SU-DHL-6 (cell line): ENCODE results near the gene URB2.
A peak's percentile ranks its signal among the peaks of the same experiment; 100 is the strongest.
"Not testable (repeated sequence)": the region's sequence is repeated elsewhere in the genome, so short reads cannot be mapped to it uniquely, and the experiment has no call there.

Experiments
- H2AFZ ChIP-seq: fragments of 200-600 bp; sonication (generic); 2 replicates; pipeline ENCODE4 v1.6.1; 2014; ENCODE audit warnings: low read depth, mild to moderate bottlenecking, moderate library complexity, mixed read lengths, antibody characterized with exemption, low read length; ENCODE audit not compliant: severe bottlenecking
- H3F3A ChIP-seq: fragments of 200-600 bp; shearing (Covaris generic); 2 replicates; pipeline ENCODE4 v1.6.0; 2016; ENCODE audit warnings: antibody characterized with exemption, mild to moderate bottlenecking; ENCODE audit not compliant: insufficient read depth
- H3K27ac ChIP-seq: fragments of 200-600 bp; sonication (generic); 2 replicates; pipeline ENCODE4 v1.5.1; 2016; ENCODE audit warnings: low read depth, mild to moderate bottlenecking, low read length, moderate library complexity, mixed read lengths
- H3K27me3 ChIP-seq: fragments of 200-600 bp; sonication (generic), shearing (Covaris generic); 2 replicates; pipeline ENCODE4 v1.6.0; 2014; ENCODE audit warnings: mild to moderate bottlenecking, low read length
- H3K36me3 ChIP-seq: fragments of 200-600 bp; sonication (generic); 2 replicates; pipeline ENCODE4 v1.6.1; 2014; ENCODE audit warnings: mild to moderate bottlenecking, low read length, mixed read lengths
- H3K4me2 ChIP-seq: fragments of 300-600, 200-600 bp; shearing (Covaris generic), sonication (generic); 2 replicates; pipeline ENCODE4 v1.6.0; 2014; ENCODE audit warnings: low read length, low read depth, mild to moderate bottlenecking; ENCODE audit not compliant: poor library complexity, severe bottlenecking
- H3K4me3 ChIP-seq: fragments of 200-600 bp; sonication (generic); 2 replicates; pipeline ENCODE4 v1.5.1; 2014; ENCODE audit warnings: antibody characterized with exemption, low read length, mild to moderate bottlenecking, mixed read lengths; ENCODE audit not compliant: insufficient read depth, poor library complexity, severe bottlenecking
- H3K79me2 ChIP-seq: fragments of 200-600 bp; sonication (generic); 2 replicates; pipeline ENCODE4 v1.6.1; 2014; ENCODE audit warnings: mild to moderate bottlenecking, low read length, moderate library complexity; ENCODE audit not compliant: insufficient read depth
- H3K9ac ChIP-seq: fragments of 200-600 bp; sonication (generic); 2 replicates; pipeline ENCODE4 v1.7.0; 2014; ENCODE audit warnings: mild to moderate bottlenecking, low read length
- H3K9me2 ChIP-seq: fragments of 200-600 bp; sonication (generic); replicated peaks from 2 replicates; pipeline ENCODE4 v1.6.1; 2014; ENCODE audit warnings: low read length; ENCODE audit not compliant: insufficient read depth
- H3K9me3 ChIP-seq: fragments of 200-600 bp; sonication (generic); 2 replicates; pipeline ENCODE4 v1.6.1; 2014; ENCODE audit warnings: low read length, mixed read lengths; ENCODE audit not compliant: insufficient read depth
- H4K20me1 ChIP-seq: fragments of 200-600 bp; sonication (generic); 2 replicates; pipeline ENCODE4 v1.6.1; 2014; ENCODE audit warnings: low read depth, mild to moderate bottlenecking, antibody characterized with exemption, low read length, moderate library complexity, mixed read lengths
- CTCF ChIP-seq: fragments of 200-600 bp; sonication (generic); IDR thresholded peaks from one replicate; pipeline ENCODE4 v1.5.1; 2017; ENCODE audit warnings: antibody characterized with exemption, mild to moderate bottlenecking, low read length, moderate library complexity; ENCODE audit not compliant: insufficient read depth, poor library complexity, severe bottlenecking
- EZH2phosphoT487 ChIP-seq: fragments of 200-600 bp; sonication (generic), shearing (Covaris generic); conservative IDR thresholded peaks from 2 replicates; pipeline ENCODE4 v1.6.1; 2018; ENCODE audit warnings: mild to moderate bottlenecking, antibody characterized with exemption, low read length, moderate library complexity, mixed read lengths

URB2 gene

DNA sequence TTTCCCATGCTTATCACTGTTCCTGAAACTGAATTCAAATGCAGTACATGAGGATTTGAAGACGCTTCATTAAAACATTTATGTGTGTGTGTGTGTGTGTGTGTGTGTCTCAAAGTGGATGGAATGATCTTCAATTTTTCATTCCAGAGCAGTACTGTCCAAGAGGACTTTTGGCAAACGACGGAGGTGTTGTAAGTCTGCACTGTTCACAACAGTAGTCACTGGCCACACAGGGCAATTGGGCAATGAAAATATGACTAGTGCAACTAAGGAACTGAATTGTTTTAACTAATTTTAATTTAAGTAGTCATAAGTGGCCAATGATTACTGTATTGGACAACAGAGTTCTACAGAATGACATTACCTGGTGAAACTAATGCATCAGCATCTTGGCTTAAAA, 5.2 kb upstream of the URB2 start:
- Histone ChIP-seq H3K36me3 (0 out of 2 replicates have a peak, but pooled peaks cover 7% of the 10 kb centered on the region), H3K9me3 (no peaks in the 10 kb centered on the region), H3K4me3 (no peak overlapping the region), H3F3A (no peaks in the 10 kb centered on the region; the same call in 1 of the 2 replicates), H3K9me2 (no peaks in the 10 kb centered on the region), H3K79me2 (peaks cover 95% of the 10 kb centered on the region), H3K27me3 (no peaks in the 10 kb centered on the region), H3K27ac (no peak overlapping the region), H3K9ac (no peak overlapping the region), H2AFZ (no peak overlapping the region), H3K4me2 (no peak overlapping the region), H4K20me1 (peaks cover 16% of the 10 kb centered on the region)
- TF ChIP-seq CTCF = no peak

- Histone ChIP-seq H4K20me1 (peaks cover 16% of the 10 kb centered on the region), H3K27me3 (no peaks in the 10 kb centered on the region), H3K9ac (no peak overlapping the region), H3K9me3 (no peaks in the 10 kb centered on the region), H3K79me2 (peaks cover 94% of the 10 kb centered on the region), H3K27ac (no peak overlapping the region), H2AFZ (no peak overlapping the region), H3K4me2 (no peak overlapping the region), H3K36me3 (0 out of 2 replicates have a peak, but pooled peaks cover 7% of the 10 kb centered on the region), H3K4me3 (no peak overlapping the region), H3K9me2 (no peaks in the 10 kb centered on the region), H3F3A (no peaks in the 10 kb centered on the region; the same call in 1 of the 2 replicates)
- no peak for TF ChIP-seq EZH2phosphoT487
- TF ChIP-seq CTCF = no peak
Observed at GRCh38 chr1:229621663-229622062, 4.4 kb upstream of the URB2 start.

GRCh38 chr1:229622641-229623120, 3.4 kb upstream of the URB2 start:
- not testable (repeated sequence) for H3K9ac ChIP-seq, H3K27me3 ChIP-seq, H3K4me3 ChIP-seq, H3K9me2 ChIP-seq, H3F3A ChIP-seq, H3K27ac ChIP-seq, H3K36me3 ChIP-seq, H3K9me3 ChIP-seq, H2AFZ ChIP-seq
- Histone ChIP-seq H3K4me2 (peak overlapping the region; percentile 19), H3K79me2 (peaks cover 94% of the 10 kb centered on the region), H4K20me1 (peaks cover 16% of the 10 kb centered on the region)

DNA sequence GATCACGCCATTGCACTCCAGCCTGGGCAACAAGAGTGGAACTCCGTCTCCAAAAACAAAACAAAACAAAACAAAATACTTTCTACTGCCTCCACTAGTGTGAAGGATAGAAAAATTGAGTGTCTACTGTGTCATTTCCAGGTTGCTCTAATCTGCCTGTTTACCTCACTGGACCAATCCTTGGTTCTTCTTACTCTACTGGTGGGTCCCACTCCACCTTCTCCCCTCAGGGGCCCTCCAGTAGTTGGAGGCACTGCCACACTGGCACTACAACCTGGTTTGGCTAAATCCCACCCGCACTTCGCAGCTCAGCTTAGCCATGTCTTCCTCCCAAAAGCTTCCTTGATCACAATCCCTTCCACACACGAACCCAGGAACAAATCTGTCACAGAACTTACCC, 2.8 kb upstream of the URB2 start:
- H3K36me3 ChIP-seq = peaks cover 10% of the 10 kb centered on the region; the same call in 1 of the 2 replicates
- 0 out of 2 replicates have a peak overlapping the region, but pooled peaks have one; percentile 95 for H3K9ac ChIP-seq
- peaks cover 93% of the 10 kb centered on the region for H3K79me2 ChIP-seq
- H3K9me3 ChIP-seq = no peaks in the 10 kb centered on the region
- H3K4me2 ChIP-seq = peak overlapping the region; percentile 75
- H3K27ac ChIP-seq = no peak overlapping the region
- no peak overlapping the region for H3K4me3 ChIP-seq
- peaks cover 16% of the 10 kb centered on the region for H4K20me1 ChIP-seq
- no peak for TF ChIP-seq EZH2phosphoT487
- no peak for TF ChIP-seq CTCF
- no peaks in the 10 kb centered on the region for H3F3A ChIP-seq
- H3K9me2 ChIP-seq = no peaks in the 10 kb centered on the region
- no peaks in the 10 kb centered on the region for H3K27me3 ChIP-seq
- H2AFZ ChIP-seq = no peak overlapping the region
